Naive thymus-derived CD4-positive, alpha-beta T cell (primary cell): ENCODE results near the gene MSTN. TPM values are rescaled to one million over a fixed set of nuclear protein-coding genes. Genes with fewer than 3 reads are reported as not detected.

Experiments
- ATAC-seq: fragments of 150-1000 bp; cut with Tn5 transposase; 2 replicates; pipeline ENCODE4 v1.10.0; 2021; ENCODE audit warnings: mild to moderate bottlenecking, moderate library complexity
- CTCF ChIA-PET: fragments of 350-600 bp; sonication (Branson Sonifier 250); formaldehyde crosslinking; loops from one replicate; lab custom pipeline; 2021; ENCODE audit warnings: antibody characterized with exemption; lab: Charles Lee
- POLR2A ChIA-PET: fragments of 350-600 bp; sonication (Branson Sonifier 250); formaldehyde crosslinking; loops from one replicate; lab custom pipeline; 2021; ENCODE audit warnings: antibody characterized with exemption, inconsistent platforms; lab: Charles Lee
- DNase-seq, 9 donors: peaks; one replicate each; pipeline versions ENCODE4 v3.0.0 to v3.0.0-alpha.2; 2020 to 2022; ENCODE audit warnings: mixed read lengths in 1 of 9
- H3K27ac ChIP-seq: one replicate; pipeline ENCODE4 v1.7.0; 2013; ENCODE audit warnings: mild to moderate bottlenecking, low read depth, low read length, moderate library complexity
- H3K27me3 ChIP-seq, 2 donors: one replicate each; pipeline ENCODE4 v1.7.0; 2013; ENCODE audit warnings: low read length in 2 of 2, mild to moderate bottlenecking in 2 of 2, moderate library complexity in 2 of 2; ENCODE audit not compliant: control insufficient read depth in 2 of 2, insufficient read depth in 2 of 2
- H3K36me3 ChIP-seq, 3 experiments: 1 replicate in 2 of 3; 2 replicates in 1 of 3; pipeline ENCODE4 v1.7.0; 2013; ENCODE audit warnings: low read length in 3 of 3, mild to moderate bottlenecking in 3 of 3, moderate library complexity in 1 of 3; ENCODE audit not compliant: insufficient read depth in 3 of 3, control insufficient read depth in 2 of 3
- H3K4me1 ChIP-seq, 2 donors: one replicate each; pipeline ENCODE4 v1.7.0; 2013; ENCODE audit warnings: low read length in 2 of 2, mild to moderate bottlenecking in 2 of 2, moderate library complexity in 1 of 2; ENCODE audit not compliant: control insufficient read depth in 2 of 2, insufficient read depth in 2 of 2
- H3K4me3 ChIP-seq: 2 replicates; pipeline ENCODE4 v1.7.0; 2013; ENCODE audit warnings: mild to moderate bottlenecking, low read length
- H3K9me3 ChIP-seq, 3 experiments: 1 replicate in 2 of 3; 2 replicates in 1 of 3; pipeline ENCODE4 v1.7.0; 2013; ENCODE audit warnings: low read length in 3 of 3; ENCODE audit not compliant: control insufficient read depth in 2 of 3
- H3K27ac Mint-ChIP-seq, 9 donors: one replicate each; pipeline ENCODE4 v1.8.0; 2020 to 2022; ENCODE audit warnings: mixed read lengths in 9 of 9, mild to moderate bottlenecking in 8 of 9, moderate library complexity in 5 of 9, inconsistent platforms in 2 of 9
- H3K27me3 Mint-ChIP-seq, 5 donors: one replicate each; pipeline ENCODE4 v1.8.0; 2021 to 2022; ENCODE audit warnings: mixed read lengths in 5 of 5, mild to moderate bottlenecking in 1 of 5
- H3K36me3 Mint-ChIP-seq, 5 donors: one replicate each; pipeline ENCODE4 v1.8.0; 2020 to 2022; ENCODE audit warnings: mixed read lengths in 5 of 5, mild to moderate bottlenecking in 3 of 5, inconsistent platforms in 1 of 5
- H3K4me1 Mint-ChIP-seq, 7 donors: one replicate each; pipeline ENCODE4 v1.8.0; 2020 to 2022; ENCODE audit warnings: mixed read lengths in 7 of 7, mild to moderate bottlenecking in 3 of 7, inconsistent platforms in 1 of 7
- H3K4me3 Mint-ChIP-seq, 10 donors: one replicate each; pipeline ENCODE4 v1.8.0; 2020 to 2022; ENCODE audit warnings: mild to moderate bottlenecking in 10 of 10, mixed read lengths in 10 of 10, moderate library complexity in 6 of 10, inconsistent platforms in 2 of 10
- H3K9me3 Mint-ChIP-seq, 11 donors: one replicate each; pipeline ENCODE4 v1.8.0; 2020 to 2022; ENCODE audit warnings: mixed read lengths in 11 of 11, mild to moderate bottlenecking in 4 of 11, inconsistent platforms in 1 of 11, moderate library complexity in 1 of 11
- intact Hi-C, 2 donors: fragments of 100-400 bp; cut with micrococcal nuclease; formaldehyde crosslinking; loops; one replicate each; pipeline ENCODE4 v1.15.1; 2023
- polyA plus RNA-seq, 2 donors: library from polyadenylated mRNA; unstranded; fragments of 300-500 nt; fragmentation: Illumina TruSeq; gene quantifications; one replicate each; pipeline ENCODE4 v1.2.3, GENCODE V29; 2021
- total RNA-seq, 6 experiments: library from RNA in 5 of 6; stranded (reverse) in 5 of 6; gene quantifications; 1 replicate in 5 of 6; 2 replicates in 1 of 6; pipeline ENCODE4 v1.2.3 and lab custom pipeline; 2021 to 2026

MSTN gene
- total RNA-seq: under 1 TPM in 3 of 5 experiments, not detected in 2; 0.10 to 0.29 (median 0.19) TPM
- not detected for polyA plus RNA-seq
- total RNA-seq (lab: John Stamatoyannopoulos, UW): 0.94 reads per million

DNA sequence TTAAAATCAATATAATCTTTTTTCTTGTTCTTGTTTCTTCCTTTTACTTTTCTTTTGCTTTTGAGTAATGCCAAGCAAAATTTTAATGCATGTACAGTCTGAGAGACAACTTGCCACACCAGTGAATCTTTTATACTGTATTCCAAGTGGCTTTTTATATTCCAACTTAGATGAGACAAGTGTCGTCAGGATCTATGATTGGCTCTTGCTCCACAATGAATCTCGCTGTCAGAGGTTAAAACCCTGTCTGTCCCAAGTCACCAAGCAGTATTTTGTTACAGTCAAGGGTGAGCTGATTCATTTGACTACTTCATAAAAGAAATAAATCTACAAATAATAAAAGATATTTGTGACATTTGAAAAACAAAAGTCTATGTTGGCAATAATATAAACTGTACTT lies at the start of gene MSTN:
MSTN (minus strand) TSS at position 129 of the 400 bp plus-strand sequence. CDS start 133 bp downstream, outside the sequence.
- H3K9me3 Mint-ChIP-seq: no peaks in the 10 kb centered on the region
- H3K4me3 Mint-ChIP-seq: no peak within 1 kb of the TSS
- no peaks in the 10 kb centered on the region for H3K4me1 ChIP-seq
- intact Hi-C loops: no loop called here
- no peaks in the 10 kb centered on the region for H3K36me3 ChIP-seq
- no peaks in the 10 kb centered on the region for H3K9me3 ChIP-seq
- H3K27ac Mint-ChIP-seq: no peak within 1 kb of the TSS
- H3K27me3 Mint-ChIP-seq: peaks cover 0 to 18% (median 0%) of the 10 kb centered on the region in 5 donors
- H3K4me1 Mint-ChIP-seq: no peaks in the 10 kb centered on the region
- no peaks in the 10 kb centered on the region for H3K27me3 ChIP-seq
- no peak within 1 kb of the TSS for H3K4me3 ChIP-seq
- H3K27ac ChIP-seq: no peak within 1 kb of the TSS
- no peaks in the 10 kb centered on the region for H3K36me3 Mint-ChIP-seq
- ChIA-PET CTCF (no interaction called here), POLR2A (no interaction called here)
- DNase-seq (no peak), ATAC-seq (no peak)

DNA sequence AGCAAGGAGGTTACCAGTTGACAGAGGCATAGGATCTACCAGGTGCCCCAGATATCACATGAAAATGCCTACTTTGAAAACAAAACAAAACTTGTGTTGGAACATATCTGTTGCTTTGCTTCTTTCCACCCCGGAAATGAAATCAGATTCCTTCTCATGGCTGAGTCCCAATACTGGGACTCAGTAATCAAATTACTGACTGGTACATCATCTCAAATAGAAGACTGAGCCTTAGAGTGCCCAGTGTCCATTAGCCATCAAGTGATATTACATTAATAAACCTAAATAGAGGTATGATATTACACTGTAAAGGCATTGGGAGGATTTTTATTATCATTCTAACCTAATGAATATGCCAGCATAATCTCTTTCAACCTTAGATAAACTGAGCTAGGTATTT lies 48.6 kb upstream of the MSTN start:
- intact Hi-C loops: no loop called here
- H3K9me3 ChIP-seq: no peaks in the 10 kb centered on the region
- CTCF ChIA-PET: no interaction called here
- no peak overlapping the region for H3K27ac Mint-ChIP-seq
- H3K27me3 ChIP-seq: no peaks in the 10 kb centered on the region
- DNase-seq (no peak), ATAC-seq (no peak)
- H3K36me3 ChIP-seq: no peaks in the 10 kb centered on the region
- H3K9me3 Mint-ChIP-seq: peaks cover 0 to 5% (median 0%) of the 10 kb centered on the region in 11 donors
- peaks cover 0 to 7% (median 5%) of the 10 kb centered on the region in 5 donors for H3K27me3 Mint-ChIP-seq
- H3K4me1 Mint-ChIP-seq: no peaks in the 10 kb centered on the region
- H3K36me3 Mint-ChIP-seq: peaks cover 0 to 4% (median 0%) of the 10 kb centered on the region in 5 donors
- H3K4me3 Mint-ChIP-seq: no peak overlapping the region
- POLR2A ChIA-PET: no interaction called here
- H3K4me3 ChIP-seq: no peak overlapping the region
- H3K4me1 ChIP-seq: no peaks in the 10 kb centered on the region
- H3K27ac ChIP-seq: no peak overlapping the region

DNA sequence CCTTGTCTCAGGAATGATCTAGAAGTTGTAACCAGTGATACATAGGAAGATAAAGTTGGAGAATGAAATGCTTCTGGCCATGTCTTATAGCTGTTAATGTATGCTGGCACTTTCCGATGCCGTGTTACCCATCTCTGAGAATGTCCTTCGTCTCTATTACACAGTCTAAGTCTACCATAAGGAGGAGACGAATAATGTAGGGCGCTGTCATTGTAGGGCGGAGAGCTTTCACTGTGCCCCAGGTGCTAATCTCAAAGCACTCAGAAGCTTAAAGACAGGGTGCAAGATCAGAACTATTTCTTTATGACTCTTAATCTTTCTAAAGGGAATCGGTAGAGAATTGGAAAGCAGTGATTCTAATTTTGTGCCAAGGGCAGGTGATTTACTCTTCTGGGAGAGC lies 48.2 kb upstream of the MSTN start:
- Mint-ChIP-seq H3K9me3 (peaks cover 0 to 3% (median 0%) of the 10 kb centered on the region in 11 donors), H3K4me1 (no peaks in the 10 kb centered on the region), H3K4me3 (no peak overlapping the region), H3K36me3 (peaks cover 0 to under 1% (median 0%) of the 10 kb centered on the region in 5 donors), H3K27ac (no peak overlapping the region), H3K27me3 (peaks cover 0 to 9% (median 2%) of the 10 kb centered on the region in 5 donors)
- no peak for ATAC-seq
- intact Hi-C loops: no loop called here
- no peaks in the 10 kb centered on the region for H3K36me3 ChIP-seq
- no peaks in the 10 kb centered on the region for H3K27me3 ChIP-seq
- ChIA-PET POLR2A (no interaction called here), CTCF (no interaction called here)
- no peak overlapping the region for H3K27ac ChIP-seq
- H3K4me1 ChIP-seq: no peaks in the 10 kb centered on the region
- H3K9me3 ChIP-seq: no peaks in the 10 kb centered on the region
- H3K4me3 ChIP-seq: no peak overlapping the region
- DNase-seq: no peak

DNA sequence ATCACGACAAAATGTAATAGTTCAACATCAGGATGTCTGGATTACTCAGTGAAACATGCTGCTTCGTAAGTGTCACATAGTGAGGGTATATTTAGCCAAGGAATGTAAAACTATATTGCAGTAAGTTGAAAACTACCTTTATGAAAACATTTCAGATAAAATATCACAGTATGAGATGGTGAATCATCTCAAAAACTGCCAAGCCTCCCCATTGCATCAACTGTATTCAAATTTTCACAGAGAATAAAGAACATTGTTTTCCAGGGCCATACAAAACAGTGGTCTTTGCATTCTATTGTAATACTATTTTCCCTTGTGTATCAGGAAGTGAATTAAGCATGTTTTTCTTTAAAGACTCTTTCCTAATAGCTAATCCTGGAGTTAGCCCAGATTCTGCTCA lies 47.6 kb upstream of the MSTN start:
- DNase-seq (no peak), ATAC-seq (no peak)
- H3K27ac ChIP-seq: no peak overlapping the region
- H3K27me3 Mint-ChIP-seq: peaks cover 0 to 14% (median 0%) of the 10 kb centered on the region in 5 donors
- H3K4me1 Mint-ChIP-seq: no peaks in the 10 kb centered on the region
- H3K27me3 ChIP-seq: no peaks in the 10 kb centered on the region
- H3K4me3 ChIP-seq: no peak overlapping the region
- peaks cover 0 to 3% (median 0%) of the 10 kb centered on the region in 11 donors for H3K9me3 Mint-ChIP-seq
- no peaks in the 10 kb centered on the region for H3K9me3 ChIP-seq
- H3K4me1 ChIP-seq: no peaks in the 10 kb centered on the region
- intact Hi-C loops: no loop called here
- no peaks in the 10 kb centered on the region for H3K36me3 ChIP-seq
- no peak overlapping the region for H3K4me3 Mint-ChIP-seq
- no peak overlapping the region for H3K27ac Mint-ChIP-seq
- ChIA-PET POLR2A (no interaction called here), CTCF (no interaction called here)
- H3K36me3 Mint-ChIP-seq: no peaks in the 10 kb centered on the region

DNA sequence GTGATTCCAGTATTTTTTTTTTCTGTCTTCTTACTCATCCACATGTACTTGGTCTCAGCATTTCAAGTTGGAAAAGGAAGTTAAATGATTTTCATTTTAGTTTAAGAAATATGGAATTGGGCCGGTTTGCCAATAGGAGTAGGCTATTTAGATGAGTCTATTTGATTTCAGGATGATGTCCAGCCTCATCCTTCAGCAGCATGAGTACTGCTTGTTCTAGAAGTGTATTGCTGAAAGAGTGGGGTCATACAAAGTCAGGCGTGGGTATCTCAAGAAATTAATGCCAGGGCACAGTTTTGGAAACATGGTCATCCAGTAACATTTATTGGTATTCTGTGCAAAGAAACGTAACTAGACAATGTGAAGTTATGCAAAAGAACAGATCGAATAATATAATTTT lies 44.9 kb upstream of the MSTN start:
- intact Hi-C loops: no loop called here
- H3K27ac Mint-ChIP-seq: no peak overlapping the region
- no peak overlapping the region for H3K4me3 Mint-ChIP-seq
- no peaks in the 10 kb centered on the region for H3K9me3 ChIP-seq
- ChIA-PET CTCF (no interaction called here), POLR2A (no interaction called here)
- DNase-seq (no peak), ATAC-seq (no peak)
- no peaks in the 10 kb centered on the region for H3K36me3 Mint-ChIP-seq
- H3K4me1 ChIP-seq: no peaks in the 10 kb centered on the region
- no peak overlapping the region for H3K4me3 ChIP-seq
- no peaks in the 10 kb centered on the region for H3K4me1 Mint-ChIP-seq
- H3K27me3 ChIP-seq: no peaks in the 10 kb centered on the region
- H3K27me3 Mint-ChIP-seq: peaks cover 0 to 17% (median 9%) of the 10 kb centered on the region in 5 donors
- no peak overlapping the region for H3K27ac ChIP-seq
- H3K36me3 ChIP-seq: no peaks in the 10 kb centered on the region
- peaks cover 0 to 2% (median 0%) of the 10 kb centered on the region in 11 donors for H3K9me3 Mint-ChIP-seq

DNA sequence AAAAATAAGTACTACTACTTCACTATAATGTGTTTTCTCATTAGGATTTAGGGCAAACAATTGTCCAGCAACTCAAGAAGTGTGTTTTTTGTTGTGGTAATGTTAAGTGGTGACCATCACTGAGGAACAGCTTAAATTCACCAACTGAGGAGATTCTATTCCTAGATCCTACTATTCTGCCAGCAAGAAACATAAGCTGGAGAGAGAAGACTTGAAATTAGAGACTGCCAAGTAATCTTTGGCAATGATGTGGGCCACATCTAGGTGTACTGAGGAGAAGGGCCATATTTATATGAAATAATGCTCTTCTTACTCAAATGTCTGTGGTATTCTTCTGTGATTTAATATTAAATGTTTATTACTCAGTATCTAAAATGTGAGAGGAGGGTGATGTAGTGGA lies 44.3 kb upstream of the MSTN start:
- Histone ChIP-seq H3K4me3 (no peak overlapping the region), H3K9me3 (no peaks in the 10 kb centered on the region), H3K27me3 (no peaks in the 10 kb centered on the region), H3K36me3 (no peaks in the 10 kb centered on the region), H3K4me1 (no peaks in the 10 kb centered on the region), H3K27ac (no peak overlapping the region)
- intact Hi-C loops: no loop called here
- Mint-ChIP-seq H3K36me3 (peaks cover 0 to 3% (median under 1%) of the 10 kb centered on the region in 5 donors), H3K9me3 (peaks cover 0 to 8% (median 2%) of the 10 kb centered on the region in 11 donors), H3K27ac (no peak overlapping the region), H3K27me3 (peaks cover 0 to 17% (median 13%) of the 10 kb centered on the region in 5 donors), H3K4me1 (no peaks in the 10 kb centered on the region), H3K4me3 (no peak overlapping the region)
- ChIA-PET CTCF (no interaction called here), POLR2A (no interaction called here)
- no peak for DNase-seq
- ATAC-seq: no peak

DNA sequence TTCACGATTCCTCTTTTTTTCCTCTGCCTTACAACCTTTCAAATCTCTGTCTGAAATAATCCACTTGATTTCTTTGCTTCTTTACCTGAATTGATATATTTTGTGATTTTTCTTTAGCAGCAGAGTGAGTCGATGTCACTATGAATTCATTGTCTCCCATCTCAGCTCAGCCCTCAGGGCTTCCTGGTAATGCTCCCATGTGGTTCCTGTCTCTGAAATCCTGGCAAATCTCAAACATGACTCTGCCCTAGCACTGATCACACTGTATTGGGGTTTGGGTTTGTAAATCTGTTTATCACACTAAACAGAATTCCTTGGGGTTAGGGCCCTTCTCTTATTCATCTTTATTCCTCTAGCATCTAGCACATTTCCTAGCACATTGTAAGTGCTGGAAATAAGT lies 43.0 kb upstream of the MSTN start:
- DNase-seq (no peak), ATAC-seq (no peak)
- CTCF ChIA-PET: no interaction called here
- intact Hi-C loops: no loop called here
- H3K4me1 Mint-ChIP-seq: no peaks in the 10 kb centered on the region
- no peaks in the 10 kb centered on the region for H3K36me3 ChIP-seq
- H3K27me3 Mint-ChIP-seq: peaks cover 0 to 19% (median 15%) of the 10 kb centered on the region in 5 donors
- POLR2A ChIA-PET: no interaction called here
- no peak overlapping the region for H3K4me3 ChIP-seq
- H3K27me3 ChIP-seq: no peaks in the 10 kb centered on the region
- no peak overlapping the region for H3K27ac Mint-ChIP-seq
- H3K4me1 ChIP-seq: no peaks in the 10 kb centered on the region
- no peaks in the 10 kb centered on the region for H3K9me3 ChIP-seq
- peaks cover 0 to 4% (median 2%) of the 10 kb centered on the region in 5 donors for H3K36me3 Mint-ChIP-seq
- H3K9me3 Mint-ChIP-seq: peaks cover 0 to 10% (median 4%) of the 10 kb centered on the region in 11 donors
- H3K27ac ChIP-seq: no peak overlapping the region
- H3K4me3 Mint-ChIP-seq: no peak overlapping the region
